ENCODE measurements around the gene RPS29. TPM values are rescaled to one million over a fixed set of nuclear protein-coding genes. Genes with fewer than 3 reads are reported as not detected.
"Not testable (repeated sequence)": the region's sequence is repeated elsewhere in the genome, so short reads cannot be mapped to it uniquely, and the experiment has no call there.

The RPS29 gene
- total and polyA plus RNA-seq, 3 donors from 2014 or later = 1,765 to 3,974 (median 2,556) TPM

- peak within 1 kb of the TSS; percentile 92 to 93 for H3K4me3 ChIP-seq
- no peaks in the 10 kb centered on the region for H3K36me3 ChIP-seq (ENCODE audit: low read depth, missing control alignments)
- peak within 1 kb of the TSS; percentile 71 to 94 for H3K27ac ChIP-seq
- intact Hi-C loops (cut with DNase I; ENCODE audit: low total_unique reads) = no loop called here
- no peaks in the 10 kb centered on the region for H3K27me3 ChIP-seq
- WGBS, 2 donors = 0% methylated on average over 55 to 85 of the region's 85 CpGs
- H3K9me3 ChIP-seq = no peaks in the 10 kb centered on the region
- peaks cover 25% of the 10 kb centered on the region for H3K4me1 ChIP-seq
- DNase-seq = peak; percentile 98
- TF ChIP-seq POLR2A (IDR thresholded peaks at IDR 0.05) = peak; percentile 71
- TF ChIP-seq, protein P1, sequence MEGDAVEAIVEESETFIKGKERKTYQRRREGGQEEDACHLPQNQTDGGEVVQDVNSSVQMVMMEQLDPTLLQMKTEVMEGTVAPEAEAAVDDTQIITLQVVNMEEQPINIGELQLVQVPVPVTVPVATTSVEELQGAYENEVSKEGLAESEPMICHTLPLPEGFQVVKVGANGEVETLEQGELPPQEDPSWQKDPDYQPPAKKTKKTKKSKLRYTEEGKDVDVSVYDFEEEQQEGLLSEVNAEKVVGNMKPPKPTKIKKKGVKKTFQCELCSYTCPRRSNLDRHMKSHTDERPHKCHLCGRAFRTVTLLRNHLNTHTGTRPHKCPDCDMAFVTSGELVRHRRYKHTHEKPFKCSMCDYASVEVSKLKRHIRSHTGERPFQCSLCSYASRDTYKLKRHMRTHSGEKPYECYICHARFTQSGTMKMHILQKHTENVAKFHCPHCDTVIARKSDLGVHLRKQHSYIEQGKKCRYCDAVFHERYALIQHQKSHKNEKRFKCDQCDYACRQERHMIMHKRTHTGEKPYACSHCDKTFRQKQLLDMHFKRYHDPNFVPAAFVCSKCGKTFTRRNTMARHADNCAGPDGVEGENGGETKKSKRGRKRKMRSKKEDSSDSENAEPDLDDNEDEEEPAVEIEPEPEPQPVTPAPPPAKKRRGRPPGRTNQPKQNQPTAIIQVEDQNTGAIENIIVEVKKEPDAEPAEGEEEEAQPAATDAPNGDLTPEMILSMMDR (IDR thresholded peaks at IDR 0.05) = peak in 2 of 3 experiments; percentile 19 to 42
Observed at GRCh38 chr14:49620182-49621113, 34.3 kb upstream of the RPS29 start, which contains the start of the genes MGAT2 and RPL36AL. Gene MGAT2, plus strand, starts transcription at chr14:49620799. Its CDS starts 470 bp downstream, at chr14:49621269. Gene RPL36AL, minus strand, starts transcription at chr14:49620626. Its CDS starts 1,522 bp downstream, at chr14:49619104.

GRCh38 chr14:49619730-49620129 lies 33.5 kb upstream of the RPS29 start:
- Histone ChIP-seq H3K27me3 (no peaks in the 10 kb centered on the region), H3K4me1 (peaks cover 22% of the 10 kb centered on the region), H3K4me3 (peak overlapping the region; percentile 92 to 93), H3K9me3 (no peaks in the 10 kb centered on the region), H3K36me3 (ENCODE audit: low read depth, missing control alignments) (no peaks in the 10 kb centered on the region), H3K27ac (peak overlapping the region; percentile 71 to 94)
- TF ChIP-seq POLR2A (IDR thresholded peaks at IDR 0.05) = no peak
- TF ChIP-seq, protein P1 (IDR thresholded peaks at IDR 0.05) = no peak
- 0 to 1% methylated on average over 11 of the region's 11 CpGs for WGBS, 2 donors
- intact Hi-C loops (cut with DNase I; ENCODE audit: low total_unique reads) = no loop called here
- no peak for DNase-seq

DNA sequence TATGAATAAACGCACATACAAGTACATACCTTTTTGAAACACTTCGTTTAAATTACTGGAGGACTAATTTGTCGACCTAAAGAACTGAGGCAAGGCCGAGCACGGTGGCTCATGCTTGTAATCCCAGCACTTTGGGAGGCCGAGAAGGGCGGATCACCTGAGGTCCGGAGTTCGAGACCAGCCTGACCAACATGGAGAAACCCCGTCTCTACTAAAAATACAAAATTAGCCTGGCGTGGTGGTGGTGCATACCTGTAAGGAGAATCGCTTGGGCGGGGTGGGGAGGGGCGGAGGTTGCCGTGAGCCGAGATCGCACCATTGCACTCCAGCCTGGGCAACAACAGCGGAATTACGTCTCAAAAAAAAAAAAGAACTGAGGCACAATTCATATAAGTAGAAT lies 33.1 kb upstream of the RPS29 start:
- H3K4me1 ChIP-seq = peaks cover 21% of the 10 kb centered on the region
- peak overlapping the region; percentile 92 to 93 for H3K4me3 ChIP-seq
- WGBS, 2 donors = 52 to 71% methylated on average over 19 of the region's 19 CpGs
- H3K9me3 ChIP-seq; H3K27ac ChIP-seq; intact Hi-C loops (cut with DNase I; ENCODE audit: low total_unique reads); H3K27me3 ChIP-seq; H3K36me3 ChIP-seq (ENCODE audit: low read depth, missing control alignments); DNase-seq: not testable (repeated sequence)

DNA sequence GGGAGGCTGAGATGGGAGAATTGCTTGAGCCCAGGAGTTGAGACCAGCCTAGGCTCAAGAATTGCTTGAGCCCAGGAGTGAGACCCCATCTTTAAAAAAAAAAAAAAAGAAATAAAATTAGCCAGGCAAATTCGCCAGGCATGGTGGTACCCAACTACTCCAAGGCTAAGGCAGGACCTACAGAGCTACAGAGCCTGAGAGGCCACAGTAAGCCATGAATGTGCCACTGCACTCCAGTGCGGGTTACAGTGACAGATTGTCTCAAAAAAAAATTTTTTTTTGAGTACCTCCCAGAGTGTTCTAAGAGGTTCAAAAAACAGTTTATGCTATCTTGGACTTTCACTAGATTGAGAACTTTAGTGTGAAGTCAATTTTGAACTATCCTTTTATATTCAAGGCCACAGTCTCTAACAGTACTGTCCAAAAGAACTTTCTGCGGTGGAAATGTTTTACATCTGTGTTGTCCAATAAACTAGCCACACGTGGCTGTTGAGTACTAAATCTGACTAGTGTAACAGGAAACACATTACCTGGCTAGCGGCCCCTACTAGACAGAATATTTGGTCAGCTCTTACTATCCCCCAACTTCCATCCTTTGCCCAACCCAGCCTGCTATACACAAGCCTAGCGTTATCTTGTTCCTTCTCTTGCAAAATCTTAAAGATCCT lies 31.8 kb upstream of the RPS29 start:
- no peaks in the 10 kb centered on the region for H3K9me3 ChIP-seq
- no peaks in the 10 kb centered on the region for H3K27me3 ChIP-seq
- no peaks in the 10 kb centered on the region for H3K36me3 ChIP-seq (ENCODE audit: low read depth, missing control alignments)
- H3K4me3 ChIP-seq = no peak overlapping the region
- 78 to 81% methylated on average over 6 of the region's 6 CpGs for WGBS, 2 donors
- peaks cover 17% of the 10 kb centered on the region for H3K4me1 ChIP-seq
- DNase-seq = no peak
- intact Hi-C loops (cut with DNase I; ENCODE audit: low total_unique reads) = no loop called here
- no peak overlapping the region for H3K27ac ChIP-seq
- TF ChIP-seq, protein P1 (IDR thresholded peaks at IDR 0.05) = no peak
- TF ChIP-seq POLR2A (IDR thresholded peaks at IDR 0.05) = no peak

DNA sequence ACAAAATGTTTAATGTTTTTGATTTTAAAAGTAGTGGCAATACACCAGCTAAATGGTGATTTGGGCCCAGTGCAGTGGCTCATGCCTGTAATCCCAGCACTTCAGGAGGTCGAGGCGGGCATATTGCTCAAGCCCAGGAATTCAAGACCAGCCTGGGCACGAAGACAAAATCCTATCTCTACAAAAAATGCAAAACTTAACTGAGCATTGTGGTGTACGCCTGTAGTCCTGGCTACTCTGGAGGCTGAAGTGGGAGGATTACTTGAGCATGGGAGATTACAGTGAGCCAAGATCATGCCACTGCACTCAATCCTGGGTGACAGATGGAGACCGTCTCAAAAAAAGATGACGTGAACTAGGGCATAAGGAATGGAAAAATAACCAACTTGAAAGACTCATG lies 29.6 kb upstream of the RPS29 start:
- Histone ChIP-seq H3K4me3 (no peak overlapping the region), H3K27me3 (no peaks in the 10 kb centered on the region), H3K9me3 (no peaks in the 10 kb centered on the region), H3K4me1 (peaks cover 5% of the 10 kb centered on the region), H3K36me3 (ENCODE audit: low read depth, missing control alignments) (no peaks in the 10 kb centered on the region), H3K27ac (no peak overlapping the region)
- DNase-seq = no peak
- intact Hi-C loops (cut with DNase I; ENCODE audit: low total_unique reads) = no loop called here
- TF ChIP-seq, protein P1 (IDR thresholded peaks at IDR 0.05) = no peak
- 77 to 85% methylated on average over 6 of the region's 6 CpGs for WGBS, 2 donors
